Measurements from ENCODE around the gene PPM1B. TPM values are rescaled to one million over a fixed set of nuclear protein-coding genes. Genes with fewer than 3 reads are reported as not detected.
"Not testable (repeated sequence)": the region's sequence is repeated elsewhere in the genome, so short reads cannot be mapped to it uniquely, and the experiment has no call there.

PPM1B gene
- total RNA-seq, 4 donors from 2014 or later: 73.5 to 124 (median 101) TPM

- H3K4me1 ChIP-seq: peaks cover 12% of the 10 kb centered on the region in 2 donors
- peak overlapping the region in 2 of 4 donors; percentile 68 to 76 for H3K27ac ChIP-seq
- no peak overlapping the region for H3K4me3 ChIP-seq
- in situ Hi-C loops (cut with MboI; ENCODE audit: low sequenced_read_pairs in 4 of 4): no loop called here
- ATAC-seq (no peak), DNase-seq (no peak)
- no peaks in the 10 kb centered on the region for H3K9me3 ChIP-seq
- TF ChIP-seq POLR2A (IDR thresholded peaks at IDR 0.05) (no peak), CTCF (IDR thresholded peaks at IDR 0.05 in 4 of 5, conservative IDR thresholded peaks at IDR 0.05 in 1 of 5) (no peak)
- no peaks in the 10 kb centered on the region for H3K36me3 ChIP-seq
- H3K27me3 ChIP-seq: no peaks in the 10 kb centered on the region
- intact Hi-C loops (cut with DNase I; ENCODE audit: low total_unique reads): loop anchor here (2.0 kb wide), 3 partner anchors 22 to 200 kb away; no protein-coding TSS in a partner anchor
Measured at GRCh38 chr2:44245083-44245861, 76.6 kb downstream of the PPM1B start.

GRCh38 chr2:44246436-44246835 is 77.8 kb downstream of the PPM1B start:
- in situ Hi-C loops (cut with MboI; ENCODE audit: low sequenced_read_pairs in 4 of 4): no loop called here
- Histone ChIP-seq H3K36me3 (no peaks in the 10 kb centered on the region), H3K4me1 (peaks cover 12% of the 10 kb centered on the region in 2 donors), H3K4me3 (no peak overlapping the region), H3K9me3 (no peaks in the 10 kb centered on the region), H3K27me3 (no peaks in the 10 kb centered on the region), H3K27ac (no peak overlapping the region)
- ATAC-seq (no peak), DNase-seq (no peak)
- TF ChIP-seq CTCF (IDR thresholded peaks at IDR 0.05 in 4 of 5, conservative IDR thresholded peaks at IDR 0.05 in 1 of 5) (no peak), POLR2A (IDR thresholded peaks at IDR 0.05) (no peak)
- intact Hi-C loops (cut with DNase I; ENCODE audit: low total_unique reads): no loop called here

- TF ChIP-seq CTCF (IDR thresholded peaks at IDR 0.05 in 4 of 5, conservative IDR thresholded peaks at IDR 0.05 in 1 of 5) (no peak), POLR2A (IDR thresholded peaks at IDR 0.05) (no peak)
- Histone ChIP-seq H3K27ac (no peak overlapping the region), H3K9me3 (no peaks in the 10 kb centered on the region), H3K4me3 (no peak overlapping the region), H3K4me1 (peaks cover 12% of the 10 kb centered on the region in 2 donors), H3K36me3 (no peaks in the 10 kb centered on the region), H3K27me3 (no peaks in the 10 kb centered on the region)
- DNase-seq (no peak), ATAC-seq (no peak)
- in situ Hi-C loops (cut with MboI; ENCODE audit: low sequenced_read_pairs in 4 of 4) (no loop called here), intact Hi-C loops (cut with DNase I; ENCODE audit: low total_unique reads) (no loop called here)
Measured at GRCh38 chr2:44246840-44247369, 78.2 kb downstream of the PPM1B start.

GRCh38 chr2:44247924-44248323 is 79.2 kb downstream of the PPM1B start:
- Histone ChIP-seq H3K4me1 (peaks cover 12% of the 10 kb centered on the region in 2 donors), H3K4me3 (no peak overlapping the region), H3K36me3 (no peaks in the 10 kb centered on the region), H3K9me3 (no peaks in the 10 kb centered on the region), H3K27ac (no peak overlapping the region), H3K27me3 (no peaks in the 10 kb centered on the region)
- intact Hi-C loops (cut with DNase I; ENCODE audit: low total_unique reads): no loop called here
- ATAC-seq (no peak), DNase-seq (no peak)
- in situ Hi-C loops (cut with MboI; ENCODE audit: low sequenced_read_pairs in 4 of 4): no loop called here
- no peak for TF ChIP-seq POLR2A (IDR thresholded peaks at IDR 0.05)
- TF ChIP-seq CTCF (IDR thresholded peaks at IDR 0.05 in 4 of 5, conservative IDR thresholded peaks at IDR 0.05 in 1 of 5): no peak

- DNase-seq; H3K27me3 ChIP-seq; H3K36me3 ChIP-seq; H3K27ac ChIP-seq; H3K4me1 ChIP-seq; in situ Hi-C loops (cut with MboI; ENCODE audit: low sequenced_read_pairs in 4 of 4); H3K9me3 ChIP-seq; intact Hi-C loops (cut with DNase I; ENCODE audit: low total_unique reads); ATAC-seq; H3K4me3 ChIP-seq: not testable (repeated sequence)
Measured at GRCh38 chr2:44249269-44249668, 80.6 kb downstream of the PPM1B start.

Data from gastrocnemius medialis (tissue), 4 donors.